A549 (cell line): ENCODE data around the gene CRYBA1.

Experiments used
- EP300 ChIP-seq, 2 experiments: fragments of >200 bp; sonication (Bioruptor Twin); formaldehyde crosslinking; IDR thresholded peaks; 2 replicates in 1 of 2; 3 replicates in 1 of 2; pipeline ENCODE4 v1.6.1; 2016 to 2017
- HDAC2 ChIP-seq: fragments of 200-600 bp; sonication (generic); IDR thresholded peaks from 2 replicates; pipeline ENCODE4 v1.6.1; 2016
- HOXA7 ChIP-seq: fragments of 250-450 bp; sonication (Bioruptor Pico); IDR thresholded peaks from 2 replicates; pipeline ENCODE4 v1.5.0; 2020; ENCODE audit warnings: mild to moderate bottlenecking, moderate library complexity
- JUN ChIP-seq, 2 experiments: fragments of >200 bp; sonication (Bioruptor Twin); formaldehyde crosslinking; IDR thresholded peaks; 2 replicates in 1 of 2; 3 replicates in 1 of 2; pipeline ENCODE4 v1.6.1; 2016 to 2017
- KDM5A ChIP-seq: fragments of 200-600 bp; sonication (generic); IDR thresholded peaks from 2 replicates; pipeline ENCODE4 v1.6.1; 2016; ENCODE audit warnings: antibody characterized with exemption, mild to moderate bottlenecking
- NR3C1 ChIP-seq: fragments of >200 bp; sonication (Bioruptor Twin); formaldehyde crosslinking; IDR thresholded peaks from 3 replicates; pipeline ENCODE4 v1.6.1; 2017
- POLR2A ChIP-seq: IDR thresholded peaks from 2 replicates; pipeline ENCODE4 v1.6.1; 2012; ENCODE audit warnings: mild to moderate bottlenecking, low read length
- REST ChIP-seq: fragments of 200-600 bp; sonication (generic); IDR thresholded peaks from 2 replicates; pipeline ENCODE4 v1.6.1; 2016; ENCODE audit warnings: antibody characterized with exemption, mild to moderate bottlenecking, moderate library complexity
- USF2 ChIP-seq: fragments of 450-650 bp; IDR thresholded peaks from 2 replicates; pipeline ENCODE4 v1.6.1; 2014; ENCODE audit warnings: antibody characterized with exemption
- TF ChIP-seq, protein P1 (sequence below): fragments of >200 bp; sonication (Bioruptor Twin); formaldehyde crosslinking; IDR thresholded peaks from 3 replicates; pipeline ENCODE4 v1.5.1; 2016
- TF ChIP-seq, protein P2 (sequence below): IDR thresholded peaks from 2 replicates; pipeline ENCODE4 v1.6.1; 2012

DNA sequence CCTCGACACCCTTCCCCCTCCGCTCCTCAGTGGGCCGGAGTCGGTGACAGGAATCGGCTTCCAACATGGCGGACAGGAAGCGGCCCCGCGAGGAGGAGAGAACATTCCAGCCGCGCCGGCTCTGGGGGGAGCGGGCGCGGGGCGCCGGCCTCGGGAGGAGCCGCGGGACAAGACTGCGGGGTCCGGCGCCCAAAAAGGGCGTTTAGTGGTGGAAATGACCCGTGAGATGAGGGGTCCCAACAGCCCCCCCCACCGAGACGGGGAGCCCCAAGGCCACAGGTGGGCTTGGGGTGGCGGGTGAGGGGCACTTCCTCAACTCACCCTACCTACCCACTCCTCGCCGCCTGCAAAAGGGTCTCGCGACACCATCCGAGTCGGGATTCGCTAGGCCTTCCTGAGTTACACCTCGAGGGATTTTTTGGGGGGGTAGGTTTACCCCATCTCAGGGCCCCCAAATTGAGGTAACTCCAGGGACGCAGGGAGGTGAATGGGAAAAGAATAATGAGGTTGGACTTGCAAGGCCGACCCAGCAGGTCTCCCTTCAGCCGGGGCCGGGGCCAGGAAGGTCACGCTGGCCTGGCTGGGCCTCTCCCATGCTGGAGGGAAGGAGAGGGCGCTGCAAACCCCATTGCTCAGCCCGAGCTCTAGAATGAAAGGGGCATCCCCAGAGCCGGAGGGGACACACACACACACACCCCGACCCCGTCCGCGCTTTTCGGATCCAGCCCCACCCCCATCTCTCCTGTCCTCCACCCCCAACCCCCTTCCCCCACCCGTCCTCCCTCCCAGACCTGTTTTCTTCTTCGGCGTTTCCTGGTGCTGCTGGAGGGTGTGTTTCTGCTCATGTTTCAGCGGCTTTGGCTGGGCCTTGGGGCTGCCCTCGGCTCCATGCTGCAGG lies 46.6 kb downstream of the CRYBA1 start:
- TF ChIP-seq POLR2A (no peak), NR3C1 (no peak), USF2 (no peak), KDM5A (no peak), HOXA7 (CRISPR knock-in tag) (no peak), JUN (IDR thresholded peaks at IDR 0.05) (peak in 1 of 2 experiments; percentile 44; a peak in 2 of 5 replicates), HDAC2 (no peak), EP300 (IDR thresholded peaks at IDR 0.05) (no peak), REST (peak; percentile 14; the same call in 1 of the 2 replicates)
- TF ChIP-seq, protein P1, sequence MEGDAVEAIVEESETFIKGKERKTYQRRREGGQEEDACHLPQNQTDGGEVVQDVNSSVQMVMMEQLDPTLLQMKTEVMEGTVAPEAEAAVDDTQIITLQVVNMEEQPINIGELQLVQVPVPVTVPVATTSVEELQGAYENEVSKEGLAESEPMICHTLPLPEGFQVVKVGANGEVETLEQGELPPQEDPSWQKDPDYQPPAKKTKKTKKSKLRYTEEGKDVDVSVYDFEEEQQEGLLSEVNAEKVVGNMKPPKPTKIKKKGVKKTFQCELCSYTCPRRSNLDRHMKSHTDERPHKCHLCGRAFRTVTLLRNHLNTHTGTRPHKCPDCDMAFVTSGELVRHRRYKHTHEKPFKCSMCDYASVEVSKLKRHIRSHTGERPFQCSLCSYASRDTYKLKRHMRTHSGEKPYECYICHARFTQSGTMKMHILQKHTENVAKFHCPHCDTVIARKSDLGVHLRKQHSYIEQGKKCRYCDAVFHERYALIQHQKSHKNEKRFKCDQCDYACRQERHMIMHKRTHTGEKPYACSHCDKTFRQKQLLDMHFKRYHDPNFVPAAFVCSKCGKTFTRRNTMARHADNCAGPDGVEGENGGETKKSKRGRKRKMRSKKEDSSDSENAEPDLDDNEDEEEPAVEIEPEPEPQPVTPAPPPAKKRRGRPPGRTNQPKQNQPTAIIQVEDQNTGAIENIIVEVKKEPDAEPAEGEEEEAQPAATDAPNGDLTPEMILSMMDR, result no peak
- TF ChIP-seq, protein P2, sequence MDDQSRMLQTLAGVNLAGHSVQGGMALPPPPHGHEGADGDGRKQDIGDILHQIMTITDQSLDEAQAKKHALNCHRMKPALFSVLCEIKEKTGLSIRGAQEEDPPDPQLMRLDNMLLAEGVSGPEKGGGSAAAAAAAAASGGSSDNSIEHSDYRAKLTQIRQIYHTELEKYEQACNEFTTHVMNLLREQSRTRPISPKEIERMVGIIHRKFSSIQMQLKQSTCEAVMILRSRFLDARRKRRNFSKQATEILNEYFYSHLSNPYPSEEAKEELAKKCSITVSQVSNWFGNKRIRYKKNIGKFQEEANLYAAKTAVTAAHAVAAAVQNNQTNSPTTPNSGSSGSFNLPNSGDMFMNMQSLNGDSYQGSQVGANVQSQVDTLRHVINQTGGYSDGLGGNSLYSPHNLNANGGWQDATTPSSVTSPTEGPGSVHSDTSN, result no peak
